ENCODE results near the gene POMT2.

GRCh38 chr14:77324289-77324688, 3.6 kb upstream of the POMT2 start:
- TF ChIP-seq, protein P1, sequence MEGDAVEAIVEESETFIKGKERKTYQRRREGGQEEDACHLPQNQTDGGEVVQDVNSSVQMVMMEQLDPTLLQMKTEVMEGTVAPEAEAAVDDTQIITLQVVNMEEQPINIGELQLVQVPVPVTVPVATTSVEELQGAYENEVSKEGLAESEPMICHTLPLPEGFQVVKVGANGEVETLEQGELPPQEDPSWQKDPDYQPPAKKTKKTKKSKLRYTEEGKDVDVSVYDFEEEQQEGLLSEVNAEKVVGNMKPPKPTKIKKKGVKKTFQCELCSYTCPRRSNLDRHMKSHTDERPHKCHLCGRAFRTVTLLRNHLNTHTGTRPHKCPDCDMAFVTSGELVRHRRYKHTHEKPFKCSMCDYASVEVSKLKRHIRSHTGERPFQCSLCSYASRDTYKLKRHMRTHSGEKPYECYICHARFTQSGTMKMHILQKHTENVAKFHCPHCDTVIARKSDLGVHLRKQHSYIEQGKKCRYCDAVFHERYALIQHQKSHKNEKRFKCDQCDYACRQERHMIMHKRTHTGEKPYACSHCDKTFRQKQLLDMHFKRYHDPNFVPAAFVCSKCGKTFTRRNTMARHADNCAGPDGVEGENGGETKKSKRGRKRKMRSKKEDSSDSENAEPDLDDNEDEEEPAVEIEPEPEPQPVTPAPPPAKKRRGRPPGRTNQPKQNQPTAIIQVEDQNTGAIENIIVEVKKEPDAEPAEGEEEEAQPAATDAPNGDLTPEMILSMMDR (IDR thresholded peaks at IDR 0.05; ENCODE audit: low read depth, low read length, poor library complexity, severe bottlenecking): no peak
- TF ChIP-seq EZH2phosphoT487 (IDR thresholded peaks at IDR 0.05; ENCODE audit: borderline replicate concordance, low read length): no peak
